ENCODE data around the gene FAIM2.
A peak's percentile ranks its signal among the peaks of the same experiment; 100 is the strongest.

FAIM2 gene

DNA sequence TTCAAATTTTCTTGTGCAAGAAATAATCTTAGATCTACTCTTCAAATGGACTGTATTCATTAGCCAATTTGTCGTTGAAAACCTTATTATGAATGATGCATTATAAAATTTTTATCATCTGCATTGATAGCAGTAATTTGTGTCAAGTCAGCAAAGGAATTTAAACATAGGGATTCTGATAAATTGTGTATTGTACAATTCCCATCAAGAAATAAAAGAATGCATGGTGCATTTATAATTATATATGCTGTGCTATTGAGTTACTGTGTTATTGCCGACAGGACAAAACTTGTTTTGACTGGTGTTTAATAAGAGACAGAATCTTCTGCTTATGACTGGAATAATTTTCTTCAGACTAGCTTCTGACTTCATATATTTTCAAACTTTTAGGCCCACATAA lies 57.7 kb downstream of the FAIM2 start:
- no peak overlapping the region for H3K4me3 ChIP-seq (ENCODE audit: low read depth in 1 of 5, low read length in 5 of 5)
- H3K9me3 ChIP-seq (ENCODE audit: control insufficient read depth in 5 of 5, low read length in 5 of 5), result peaks cover 0 to 3% (median 0%) of the 10 kb centered on the region in 5 donors
- H3K4me1 ChIP-seq (ENCODE audit: control insufficient read depth in 5 of 5, insufficient read depth in 5 of 5, low read length in 5 of 5), result peaks cover 0 to 20% (median 18%) of the 10 kb centered on the region in 5 donors
- no peaks in the 10 kb centered on the region for H3K36me3 ChIP-seq (ENCODE audit: control insufficient read depth in 5 of 5, insufficient read depth in 5 of 5, low read length in 5 of 5)
- H3K27me3 ChIP-seq (ENCODE audit: control insufficient read depth in 5 of 5, insufficient read depth in 4 of 5, low read length in 5 of 5), result peaks cover 0 to 16% (median 10%) of the 10 kb centered on the region in 5 donors
- no peak overlapping the region for H3K9ac ChIP-seq (ENCODE audit: low read length in 5 of 5)
- no peak overlapping the region for H3K27ac ChIP-seq (ENCODE audit: low read depth, low read length)

DNA sequence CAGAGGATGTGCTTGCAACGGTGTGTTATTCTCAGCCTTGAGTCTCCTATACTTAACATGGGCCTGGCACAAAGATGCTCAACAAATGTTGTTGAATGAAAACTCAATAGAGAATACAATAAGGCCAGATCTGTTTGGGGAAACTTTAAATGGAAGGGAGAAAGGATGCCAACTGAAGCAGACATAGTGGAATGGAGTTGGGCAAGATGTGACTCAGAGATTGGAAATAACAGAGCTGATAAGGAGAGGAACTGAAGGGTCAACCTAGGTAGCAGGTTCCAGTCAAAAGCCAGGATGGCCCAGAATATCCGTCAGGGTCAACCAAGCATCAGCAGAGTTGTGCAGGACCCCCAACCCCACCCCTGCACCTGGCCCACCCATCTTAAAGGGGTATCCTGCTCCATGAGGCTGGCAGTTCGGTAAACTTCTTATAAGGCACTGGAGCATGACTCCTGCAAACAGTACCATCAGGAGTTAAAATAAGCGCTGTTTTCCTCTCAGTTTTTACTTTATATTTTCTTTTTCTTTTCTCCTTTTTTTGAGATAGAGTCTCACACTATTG lies 59.7 kb downstream of the FAIM2 start:
- no peaks in the 10 kb centered on the region for H3K9me3 ChIP-seq (ENCODE audit: control insufficient read depth in 5 of 5, low read length in 5 of 5)
- peaks cover 0 to 10% (median 8%) of the 10 kb centered on the region in 5 donors for H3K27me3 ChIP-seq (ENCODE audit: control insufficient read depth in 5 of 5, insufficient read depth in 4 of 5, low read length in 5 of 5)
- no peak overlapping the region for H3K9ac ChIP-seq (ENCODE audit: low read length in 5 of 5)
- no peak overlapping the region for H3K27ac ChIP-seq (ENCODE audit: low read depth, low read length)
- H3K4me1 ChIP-seq (ENCODE audit: control insufficient read depth in 5 of 5, insufficient read depth in 5 of 5, low read length in 5 of 5), result peaks cover 0 to 20% (median 18%) of the 10 kb centered on the region in 5 donors
- H3K4me3 ChIP-seq (ENCODE audit: low read depth in 1 of 5, low read length in 5 of 5), result no peak overlapping the region
- no peaks in the 10 kb centered on the region for H3K36me3 ChIP-seq (ENCODE audit: control insufficient read depth in 5 of 5, insufficient read depth in 5 of 5, low read length in 5 of 5)

DNA sequence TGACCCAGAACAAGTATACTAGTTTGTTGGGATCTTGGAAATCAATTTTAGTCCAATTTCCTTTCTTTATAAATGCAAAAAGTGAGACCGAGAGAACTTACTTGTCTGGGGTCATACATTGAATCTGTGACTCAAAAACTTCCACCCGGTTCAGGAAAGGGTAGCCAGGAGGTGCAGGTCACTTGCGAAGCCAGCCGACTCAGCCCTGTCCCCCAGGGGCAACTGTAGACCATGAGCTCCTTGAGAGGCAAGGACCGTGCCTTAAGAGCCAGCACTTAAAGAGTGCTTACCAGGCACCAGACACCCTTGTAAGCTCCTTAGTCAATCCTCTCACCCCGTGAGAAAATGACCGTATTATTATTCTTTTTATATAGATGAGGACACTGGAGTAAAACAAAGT lies 60.3 kb downstream of the FAIM2 start:
- peaks cover 0 to 20% (median 18%) of the 10 kb centered on the region in 5 donors for H3K4me1 ChIP-seq (ENCODE audit: control insufficient read depth in 5 of 5, insufficient read depth in 5 of 5, low read length in 5 of 5)
- peaks cover 0 to 2% (median 0%) of the 10 kb centered on the region in 5 donors for H3K36me3 ChIP-seq (ENCODE audit: control insufficient read depth in 5 of 5, insufficient read depth in 5 of 5, low read length in 5 of 5)
- H3K9me3 ChIP-seq (ENCODE audit: control insufficient read depth in 5 of 5, low read length in 5 of 5), result no peaks in the 10 kb centered on the region
- peaks cover 0 to 8% (median 6%) of the 10 kb centered on the region in 5 donors for H3K27me3 ChIP-seq (ENCODE audit: control insufficient read depth in 5 of 5, insufficient read depth in 4 of 5, low read length in 5 of 5)
- H3K27ac ChIP-seq (ENCODE audit: low read depth, low read length), result peak overlapping the region; percentile 96
- peak overlapping the region; percentile 73 to 92 (median 83) for H3K4me3 ChIP-seq (ENCODE audit: low read depth in 1 of 5, low read length in 5 of 5)
- H3K9ac ChIP-seq (ENCODE audit: low read length in 5 of 5), result peak overlapping the region in 4 of 5 donors; percentile 53 to 90 (median 86)

DNA sequence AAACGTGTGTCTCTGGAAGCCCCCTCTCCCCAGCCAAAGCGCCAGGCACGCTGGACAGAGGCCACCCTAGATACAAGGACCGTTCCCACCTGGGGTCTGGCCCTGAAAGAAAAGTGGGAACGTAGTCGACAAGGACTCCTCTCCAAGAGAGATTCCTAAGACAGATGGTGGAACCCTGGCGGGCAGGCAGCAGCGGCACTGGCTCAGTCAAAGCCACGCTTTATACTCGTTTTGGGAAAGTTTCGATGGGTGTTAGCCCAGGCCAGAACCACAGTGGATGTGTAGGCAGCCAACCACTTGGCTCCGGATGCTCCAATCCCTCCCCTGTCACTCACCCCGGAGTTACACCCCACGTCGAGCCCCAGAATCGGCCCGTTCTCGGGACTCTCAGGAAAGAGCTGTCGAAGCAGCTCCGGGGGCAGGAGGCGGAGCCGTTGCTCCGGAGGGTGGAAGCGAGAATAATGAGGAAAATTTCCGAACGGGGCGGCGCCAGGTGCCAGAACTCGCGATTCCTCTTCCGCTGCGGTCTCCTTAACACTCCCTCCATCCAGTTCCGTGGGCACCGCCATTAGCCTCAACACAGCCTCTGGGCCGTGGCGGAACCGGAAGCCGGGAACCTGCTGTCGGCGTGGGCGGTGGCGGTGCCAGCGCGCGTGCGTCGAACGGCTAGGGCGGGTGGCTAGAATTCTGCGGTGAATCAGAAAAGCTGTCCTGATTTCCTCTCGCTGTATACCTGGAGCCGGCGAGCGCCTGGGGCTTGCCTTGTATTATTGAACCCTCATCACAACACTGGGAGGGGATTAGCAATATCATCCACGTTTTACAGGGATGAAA lies 61.0 kb downstream of the FAIM2 start, which contains the start of gene BCDIN3D:
Gene BCDIN3D (minus strand): TSS at position 588 of the 834 bp plus-strand sequence. CDS start 19 bp downstream, at position 569.
- Histone ChIP-seq H3K27me3 (ENCODE audit: control insufficient read depth in 5 of 5, insufficient read depth in 4 of 5, low read length in 5 of 5) (peaks cover 0 to 7% (median 0%) of the 10 kb centered on the region in 5 donors), H3K4me3 (ENCODE audit: low read depth in 1 of 5, low read length in 5 of 5) (peak within 1 kb of the TSS; percentile 73 to 97 (median 88)), H3K9ac (ENCODE audit: low read length in 5 of 5) (peak within 1 kb of the TSS; percentile 68 to 90 (median 82)), H3K4me1 (ENCODE audit: control insufficient read depth in 5 of 5, insufficient read depth in 5 of 5, low read length in 5 of 5) (peaks cover 0 to 20% (median 18%) of the 10 kb centered on the region in 5 donors), H3K27ac (ENCODE audit: low read depth, low read length) (peak within 1 kb of the TSS; percentile 96), H3K36me3 (ENCODE audit: control insufficient read depth in 5 of 5, insufficient read depth in 5 of 5, low read length in 5 of 5) (peaks cover 0 to 4% (median 0%) of the 10 kb centered on the region in 5 donors), H3K9me3 (ENCODE audit: control insufficient read depth in 5 of 5, low read length in 5 of 5) (no peaks in the 10 kb centered on the region)

DNA sequence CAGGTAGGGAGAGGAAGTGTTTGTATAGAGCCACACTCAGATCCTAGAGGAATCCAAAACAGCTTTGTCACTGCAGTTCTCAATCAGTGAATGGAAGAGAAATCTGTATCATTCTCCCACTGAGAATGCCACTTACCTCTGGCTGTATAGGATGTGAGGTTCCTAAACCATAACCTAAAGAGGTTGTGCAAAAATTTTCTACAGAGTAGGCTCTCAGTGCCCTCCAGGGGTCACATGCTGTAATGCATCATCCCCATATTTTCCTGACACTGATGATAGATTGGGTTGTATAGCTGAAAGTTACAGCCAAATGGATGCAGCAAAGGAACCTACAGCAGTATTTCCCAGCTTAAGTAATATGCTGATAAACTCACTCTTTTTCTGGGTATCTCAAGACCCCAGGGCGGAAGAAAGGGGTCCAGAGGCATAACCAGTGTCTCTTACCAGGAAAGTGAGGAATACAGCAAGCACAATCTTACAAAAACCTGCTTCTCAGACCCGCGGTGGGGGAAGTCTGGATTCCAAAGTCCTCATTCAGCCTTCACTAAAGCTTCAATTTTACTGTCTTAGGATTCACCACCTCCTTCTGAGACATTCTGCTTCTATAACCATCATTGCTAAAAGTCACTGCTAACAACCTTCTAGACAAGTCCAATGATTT lies 64.6 kb downstream of the FAIM2 start:
- H3K9ac ChIP-seq (ENCODE audit: low read length in 5 of 5), result no peak overlapping the region
- H3K4me3 ChIP-seq (ENCODE audit: low read depth in 1 of 5, low read length in 5 of 5), result no peak overlapping the region
- no peaks in the 10 kb centered on the region for H3K27me3 ChIP-seq (ENCODE audit: control insufficient read depth in 5 of 5, insufficient read depth in 4 of 5, low read length in 5 of 5)
- H3K36me3 ChIP-seq (ENCODE audit: control insufficient read depth in 5 of 5, insufficient read depth in 5 of 5, low read length in 5 of 5), result peaks cover 0 to 4% (median 0%) of the 10 kb centered on the region in 5 donors
- H3K9me3 ChIP-seq (ENCODE audit: control insufficient read depth in 5 of 5, low read length in 5 of 5), result no peaks in the 10 kb centered on the region
- no peak overlapping the region for H3K27ac ChIP-seq (ENCODE audit: low read depth, low read length)
- peaks cover 0 to 20% (median 18%) of the 10 kb centered on the region in 5 donors for H3K4me1 ChIP-seq (ENCODE audit: control insufficient read depth in 5 of 5, insufficient read depth in 5 of 5, low read length in 5 of 5)

DNA sequence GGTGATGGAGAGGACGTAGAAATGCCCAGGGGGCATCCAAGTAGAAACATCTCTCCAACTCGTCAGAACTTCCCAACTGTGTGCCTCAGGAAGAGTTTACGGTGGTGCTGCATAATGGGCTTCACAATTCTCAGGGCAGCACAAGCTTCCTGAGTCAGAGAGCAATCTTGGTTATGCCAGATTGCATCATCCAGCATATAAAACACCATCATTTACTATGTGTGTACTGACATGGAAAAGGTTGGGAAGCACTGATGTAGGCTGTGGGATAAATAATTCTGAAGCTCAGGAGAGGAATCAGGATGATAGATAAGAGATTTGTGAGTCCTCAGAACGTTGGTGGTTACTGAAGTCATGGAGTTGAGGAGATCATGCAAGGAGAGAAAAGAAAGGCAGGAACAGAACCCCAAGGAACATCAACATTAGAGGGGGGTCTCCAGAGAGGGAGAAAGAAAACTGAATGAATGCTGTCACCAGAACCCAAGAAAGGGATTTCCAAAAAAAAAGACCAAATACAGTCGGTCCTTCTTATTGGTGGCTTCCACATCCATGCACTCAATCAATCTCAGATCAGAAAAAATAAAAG lies 70.8 kb downstream of the FAIM2 start:
- no peak overlapping the region for H3K9ac ChIP-seq (ENCODE audit: low read length in 5 of 5)
- H3K4me1 ChIP-seq (ENCODE audit: control insufficient read depth in 5 of 5, insufficient read depth in 5 of 5, low read length in 5 of 5), result peaks cover 4 to 9% (median 8%) of the 10 kb centered on the region in 5 donors
- no peak overlapping the region for H3K27ac ChIP-seq (ENCODE audit: low read depth, low read length)
- no peak overlapping the region for H3K4me3 ChIP-seq (ENCODE audit: low read depth in 1 of 5, low read length in 5 of 5)
- H3K36me3 ChIP-seq (ENCODE audit: control insufficient read depth in 5 of 5, insufficient read depth in 5 of 5, low read length in 5 of 5), result no peaks in the 10 kb centered on the region
- no peaks in the 10 kb centered on the region for H3K27me3 ChIP-seq (ENCODE audit: control insufficient read depth in 5 of 5, insufficient read depth in 4 of 5, low read length in 5 of 5)
- no peaks in the 10 kb centered on the region for H3K9me3 ChIP-seq (ENCODE audit: control insufficient read depth in 5 of 5, low read length in 5 of 5)

DNA sequence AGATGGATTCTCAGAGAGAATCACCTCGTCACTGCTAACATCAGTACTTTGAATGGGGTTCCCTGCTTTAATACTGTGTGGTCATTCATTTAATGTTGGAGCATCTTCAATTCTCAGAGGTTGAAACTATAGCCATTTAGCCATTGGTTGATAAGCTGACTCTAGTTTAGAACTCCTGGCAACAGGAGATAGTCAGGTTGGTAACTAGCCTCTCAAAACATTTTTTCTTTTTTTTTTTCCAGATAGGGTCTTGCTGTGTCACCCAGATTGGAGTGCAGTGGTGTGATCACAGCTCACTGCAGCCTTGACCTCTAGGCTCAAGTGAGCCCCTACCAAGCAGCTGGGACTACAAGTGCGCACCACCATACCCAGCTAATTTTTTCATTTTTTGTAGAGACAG lies 72.0 kb downstream of the FAIM2 start:
- Histone ChIP-seq H3K9ac (ENCODE audit: low read length in 5 of 5) (no peak overlapping the region), H3K27me3 (ENCODE audit: control insufficient read depth in 5 of 5, insufficient read depth in 4 of 5, low read length in 5 of 5) (no peaks in the 10 kb centered on the region), H3K4me1 (ENCODE audit: control insufficient read depth in 5 of 5, insufficient read depth in 5 of 5, low read length in 5 of 5) (peaks cover 10 to 18% (median 17%) of the 10 kb centered on the region in 5 donors), H3K27ac (ENCODE audit: low read depth, low read length) (no peak overlapping the region), H3K9me3 (ENCODE audit: control insufficient read depth in 5 of 5, low read length in 5 of 5) (no peaks in the 10 kb centered on the region), H3K4me3 (ENCODE audit: low read depth in 1 of 5, low read length in 5 of 5) (no peak overlapping the region), H3K36me3 (ENCODE audit: control insufficient read depth in 5 of 5, insufficient read depth in 5 of 5, low read length in 5 of 5) (no peaks in the 10 kb centered on the region)

DNA sequence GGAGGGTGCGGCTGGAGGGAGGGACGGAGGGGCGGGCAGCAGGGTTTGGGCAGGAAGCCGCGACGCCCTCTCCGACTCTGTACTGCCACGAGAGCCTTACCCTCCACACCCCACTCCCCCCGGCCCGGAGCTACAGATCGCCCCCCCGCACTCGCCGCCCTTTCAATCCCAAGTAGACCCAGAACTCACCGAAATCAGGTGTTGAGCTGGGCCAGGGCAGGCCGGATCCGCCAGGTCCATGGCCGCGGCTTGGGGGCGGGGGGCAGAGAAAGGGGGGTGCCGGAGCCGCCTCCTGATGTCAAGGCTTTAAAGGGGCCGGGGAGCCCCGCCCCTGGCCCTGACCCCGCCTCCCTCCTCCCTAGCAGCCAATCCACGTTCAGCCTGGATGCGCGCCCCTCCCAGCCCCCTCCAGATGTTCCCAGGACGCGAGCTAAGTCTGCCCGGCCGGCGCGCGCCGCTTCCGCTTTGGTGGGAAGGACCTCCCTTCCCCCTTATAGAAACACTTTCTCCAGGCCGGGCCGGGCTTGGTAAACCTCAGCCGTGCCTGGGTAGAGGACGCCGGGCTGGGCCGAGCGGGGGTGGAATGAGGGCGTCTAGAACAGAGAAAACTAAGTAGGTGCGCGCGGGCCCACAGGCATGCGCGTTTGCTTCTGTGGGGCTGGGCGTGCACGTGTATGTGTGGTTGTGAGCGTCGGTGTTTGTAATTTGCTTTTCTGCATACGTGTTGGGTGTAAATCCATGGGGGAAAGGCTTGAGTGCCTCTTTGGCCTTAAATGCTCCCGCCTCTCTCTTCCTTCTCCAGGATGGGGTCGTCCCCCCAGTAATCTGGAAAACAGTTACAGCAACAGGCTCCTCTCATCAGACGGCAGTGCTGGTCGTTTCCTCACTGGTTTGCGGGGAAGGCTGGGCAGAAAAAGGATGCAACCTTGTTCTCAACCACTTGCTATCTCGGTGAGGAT lies 75.3 kb downstream of the FAIM2 start, which contains the start of gene NCKAP5L:
Gene NCKAP5L (minus strand): TSS at position 281 of the 959 bp plus-strand sequence. CDS start 24,369 bp downstream, outside the sequence.
- Histone ChIP-seq H3K4me3 (ENCODE audit: low read depth in 1 of 5, low read length in 5 of 5) (peak within 1 kb of the TSS; percentile 69 to 88 (median 84)), H3K9ac (ENCODE audit: low read length in 5 of 5) (peak within 1 kb of the TSS; percentile 60 to 87 (median 76)), H3K27ac (ENCODE audit: low read depth, low read length) (peak within 1 kb of the TSS; percentile 91), H3K27me3 (ENCODE audit: control insufficient read depth in 5 of 5, insufficient read depth in 4 of 5, low read length in 5 of 5) (no peaks in the 10 kb centered on the region), H3K9me3 (ENCODE audit: control insufficient read depth in 5 of 5, low read length in 5 of 5) (no peaks in the 10 kb centered on the region), H3K4me1 (ENCODE audit: control insufficient read depth in 5 of 5, insufficient read depth in 5 of 5, low read length in 5 of 5) (peaks cover 13 to 51% (median 49%) of the 10 kb centered on the region in 5 donors), H3K36me3 (ENCODE audit: control insufficient read depth in 5 of 5, insufficient read depth in 5 of 5, low read length in 5 of 5) (peaks cover 0 to 8% (median 0%) of the 10 kb centered on the region in 5 donors)
